HepG2 (cell line): ENCODE results near the gene TLE2. TPM values are rescaled to one million over a fixed set of nuclear protein-coding genes. Genes with fewer than 3 reads are reported as not detected.
A peak's percentile ranks its signal among the peaks of the same experiment; 100 is the strongest.

ENCODE experiments used
- ATAC-seq: fragments of 200-7000 bp; cut with Tn5 transposase; 3 replicates; pipeline ENCODE4 v1.9.1; 2020; ENCODE audit warnings: mild to moderate bottlenecking, moderate library complexity
- BruUV-seq: library from RNA; stranded (reverse); fragments of 400-500 nt; replicated peaks from 2 replicates; lab custom pipeline; 2021; lab: Mats Ljungman, UMichigan
- CTCF ChIA-PET: fragments of 300-600 bp; formaldehyde crosslinking; extraction: SDS; loops from one replicate; lab custom pipeline; 2021; ENCODE audit warnings: low total read pairs, inconsistent platforms, low intra/inter-chr PET ratio; lab: Yijun Ruan, JAX
- POLR2A ChIA-PET: fragments of 350-600 bp; sonication (Branson Sonifier 250); formaldehyde crosslinking; loops from one replicate; lab custom pipeline; 2020; ENCODE audit warnings: antibody characterized with exemption, inconsistent platforms; lab: Yijun Ruan, JAX
- DNase-seq: peaks from one replicate; pipeline ENCODE4 v3.0.0-alpha.2; 2015; ENCODE audit warnings: low spot score
- FAIRE-seq: peaks from 3 replicates; lab custom pipeline; 2011; peaks lifted over from hg19 to GRCh38; lab: Jason Lieb, UNC
- H2AFZ ChIP-seq: one replicate; pipeline ENCODE4 v1.6.1; 2011; ENCODE audit warnings: low read length, inconsistent platforms
- H3K27ac ChIP-seq: fragments of 300-600 bp; 3 replicates; pipeline ENCODE4 v1.8.0; 2011; ENCODE audit warnings: mixed run types, mild to moderate bottlenecking, mixed read lengths, low read length, inconsistent platforms; ENCODE audit not compliant: insufficient read depth; ENCODE audit errors: extremely low read length
- H3K27me3 ChIP-seq, 2 experiments: fragments of 200-600 bp in 1 of 2; 2 replicates in 1 of 2; 3 replicates in 1 of 2; pipeline versions ENCODE4 v1.6.0 to v1.8.0; 2011; ENCODE audit warnings: low read length in 2 of 2, mild to moderate bottlenecking in 2 of 2, moderate library complexity in 2 of 2, inconsistent platforms in 1 of 2; ENCODE audit not compliant: insufficient read depth in 2 of 2, control insufficient read depth in 1 of 2
- H3K36me3 ChIP-seq, 2 experiments: fragments of 200-600 bp in 1 of 2; replicated peaks in 1 of 2; 2 replicates in 1 of 2; 3 replicates in 1 of 2; pipeline versions ENCODE4 v1.5.1 to v1.8.0; 2011; ENCODE audit warnings: low read length in 2 of 2, inconsistent platforms in 1 of 2; ENCODE audit not compliant: insufficient read depth in 2 of 2, control insufficient read depth in 1 of 2
- H3K4me1 ChIP-seq: 2 replicates; pipeline ENCODE4 v1.5.1; 2012; ENCODE audit warnings: low read length, inconsistent platforms; ENCODE audit not compliant: insufficient read depth
- H3K4me2 ChIP-seq: 2 replicates; pipeline ENCODE4 v1.6.0; 2011; ENCODE audit warnings: low read depth, low read length, inconsistent platforms
- H3K4me3 ChIP-seq, 3 experiments: fragments of 200-600 bp in 1 of 3; sonication (generic), shearing (Covaris generic) in 1 of 3; replicated peaks in 1 of 3; 2 replicates each; pipeline ENCODE4 v1.5.1; 2011 to 2016; ENCODE audit warnings: low read length in 3 of 3, inconsistent platforms in 2 of 3, low read depth in 2 of 3, mild to moderate bottlenecking in 2 of 3, control low read depth in 1 of 3, mixed read lengths in 1 of 3; ENCODE audit not compliant: insufficient read depth in 1 of 3
- H3K79me2 ChIP-seq: one replicate; pipeline ENCODE4 v1.6.1; 2011; ENCODE audit warnings: low read length, inconsistent platforms; ENCODE audit not compliant: insufficient read depth
- H3K9ac ChIP-seq: 2 replicates; pipeline ENCODE4 v1.6.0; 2011; ENCODE audit warnings: mild to moderate bottlenecking, low read depth, low read length, inconsistent platforms; ENCODE audit not compliant: insufficient read depth
- H3K9me3 ChIP-seq: 2 replicates; pipeline ENCODE4 v1.5.1; 2012; ENCODE audit warnings: mild to moderate bottlenecking, low read length
- H4K20me1 ChIP-seq: 2 replicates; pipeline ENCODE4 v1.6.0; 2011; ENCODE audit warnings: inconsistent platforms, mild to moderate bottlenecking, low read length, moderate library complexity; ENCODE audit not compliant: insufficient read depth
- ZBTB4 ChIP-seq: sonication (generic); formaldehyde crosslinking; IDR thresholded peaks from 2 replicates; pipeline ENCODE4 v1.4.0; 2020; ENCODE audit warnings: missing genetic modification reagents, mild to moderate bottlenecking, borderline replicate concordance
- ZNF768 ChIP-seq: sonication (generic); formaldehyde crosslinking; IDR thresholded peaks from 2 replicates; pipeline ENCODE4 v1.4.0; 2020; ENCODE audit warnings: missing genetic modification reagents
- WGBS: methylation state at CpG from one replicate; pipeline ENCODE4 v1.1.6; 2017; ENCODE audit warnings: low lambda C conversion rate; 5-methylcytosine and 5-hydroxymethylcytosine counted together
- in situ Hi-C: cut with HindIII; loops from 2 replicates; pipeline ENCODE4 v1.10.0; 2017; ENCODE audit warnings: low pct_unique_long_range_greater_than_20kb; ENCODE audit not compliant: extremely low pct_ligation_motif_present
- intact Hi-C: fragments of 100-400 bp; cut with micrococcal nuclease; formaldehyde crosslinking; loops from one replicate; pipeline ENCODE4 v1.10.0; 2022; ENCODE audit not compliant: unreplicated experiment
- polyA plus RNA-seq, 8 experiments: library from polyadenylated mRNA; depleted of rRNA in 3 of 8; stranded (reverse) in 7 of 8; unstranded in 1 of 8; fragments of >200 nt; fragmentation: Illumina TruSeq in 4 of 8; extraction: Trizol in 4 of 8; gene quantifications; 2 replicates each; pipeline versions ENCODE4 v1.2.1 to v1.2.3, GENCODE V29; 2011 to 2016; ENCODE audit warnings: low read depth in 4 of 8, missing spikeins in 1 of 8, mixed read lengths in 1 of 8; ENCODE audit not compliant: insufficient read depth in 1 of 8
- total RNA-seq, 5 experiments: library from RNA; depleted of rRNA; stranded (reverse); fragments of >200 nt; fragmentation: Illumina TruSeq; extraction: Trizol; gene quantifications; 2 replicates each; pipeline ENCODE4 v1.2.3, GENCODE V29; 2016; ENCODE audit warnings: low read depth in 1 of 5

Gene TLE2
- total and polyA plus RNA-seq, 2 of the 13 experiments (the other 11 are each of a cell fraction or from before 2014, with no cell fraction given): 0.07 to 0.81 TPM

- Histone ChIP-seq H3K79me2 (no peaks in the 10 kb centered on the region), H3K4me2 (no peak overlapping the region)
- in situ Hi-C loops: no loop called here
- TF ChIP-seq ZBTB4 (CRISPR knock-in tag) (no peak), ZNF768 (CRISPR knock-in tag) (peak; percentile 91)
- TF ChIP-seq, all 625 proteins: peak for 1
- Histone ChIP-seq H3K36me3 (no peaks in the 10 kb centered on the region), H3K9ac (no peak overlapping the region), H3K4me3 (no peak overlapping the region), H3K9me3 (no peaks in the 10 kb centered on the region), H4K20me1 (no peaks in the 10 kb centered on the region), H3K4me1 (peaks cover 12% of the 10 kb centered on the region), H3K27ac (no peak overlapping the region), H2AFZ (no peak overlapping the region), H3K27me3 (no peaks in the 10 kb centered on the region; a peak in 1 of 5 replicates)
- no peak for FAIRE-seq
- ChIA-PET CTCF (no interaction called here), POLR2A (no interaction called here)
- intact Hi-C loops: no loop called here
- WGBS: 65% methylated on average over 7 of the region's 7 CpGs
- no peak for ATAC-seq
- no TSS peak for BruUV-seq
- no peak for DNase-seq
Observed at GRCh38 chr19:3017923-3018322, 11.2 kb downstream of the TLE2 start.
